A673 (cell line): ENCODE results near the gene SPEF1. TPM values are rescaled to one million over a fixed set of nuclear protein-coding genes. Genes with fewer than 3 reads are reported as not detected.

Source experiments
- BruUV-seq: library from RNA; stranded (reverse); fragments of 400-500 nt; replicated peaks from 2 replicates; lab custom pipeline; 2021; lab: Mats Ljungman, UMichigan
- CTCF ChIA-PET: fragments of 300-600 bp; sonication (Branson Sonifier 250); formaldehyde crosslinking; loops from one replicate; lab custom pipeline; 2022; ENCODE audit warnings: antibody characterized with exemption; lab: Charles Lee
- POLR2A ChIA-PET: fragments of 300-600 bp; sonication (Branson Sonifier 250); formaldehyde crosslinking; loops from one replicate; lab custom pipeline; 2022; ENCODE audit warnings: antibody characterized with exemption; ENCODE audit not compliant: low non-redundant PET; lab: Charles Lee
- DNase-seq: peaks from one replicate; pipeline ENCODE4 v3.0.0-alpha.2; 2015; ENCODE audit warnings: low spot score
- H3K27ac ChIP-seq: fragments of 200-600 bp; sonication (generic); 2 replicates; pipeline ENCODE4 v1.5.1; 2016; ENCODE audit warnings: mixed run types, low read depth, mild to moderate bottlenecking, mixed read lengths, antibody characterized with exemption, low read length; ENCODE audit not compliant: poor library complexity, severe bottlenecking
- H3K27me3 ChIP-seq: fragments of 200-600 bp; sonication (generic); replicated peaks from 2 replicates; pipeline ENCODE4 v1.6.1; 2017; ENCODE audit warnings: mixed run types, low read depth, mild to moderate bottlenecking, mixed read lengths, antibody characterized with exemption, low read length; ENCODE audit not compliant: insufficient read depth, poor library complexity
- H3K36me3 ChIP-seq: fragments of 200-600 bp; sonication (generic); 2 replicates; pipeline ENCODE4 v1.6.1; 2016; ENCODE audit warnings: mixed run types, mild to moderate bottlenecking, mixed read lengths, antibody characterized with exemption, low read length; ENCODE audit not compliant: insufficient read depth, poor library complexity, severe bottlenecking
- H3K4me1 ChIP-seq: fragments of 200-600 bp; sonication (generic); 2 replicates; pipeline ENCODE4 v1.6.1; 2017; ENCODE audit warnings: mixed run types, mild to moderate bottlenecking, mixed read lengths, antibody characterized with exemption, low read length; ENCODE audit not compliant: insufficient read depth, poor library complexity, severe bottlenecking
- H3K4me3 ChIP-seq: fragments of 200-600 bp; sonication (generic); 2 replicates; pipeline ENCODE4 v1.5.1; 2016; ENCODE audit warnings: low read depth, mixed run types, mild to moderate bottlenecking, mixed read lengths, low read length; ENCODE audit not compliant: poor library complexity, severe bottlenecking
- H3K9me3 ChIP-seq: fragments of 200-600 bp; sonication (generic); 2 replicates; pipeline ENCODE4 v1.6.1; 2016; ENCODE audit warnings: mixed run types, low read depth, mild to moderate bottlenecking, mixed read lengths, antibody characterized with exemption, low read length; ENCODE audit not compliant: poor library complexity, severe bottlenecking
- EZH2 ChIP-seq: fragments of 200-600 bp; sonication (generic); IDR thresholded peaks from 2 replicates; pipeline ENCODE4 v1.6.1; 2017; ENCODE audit warnings: borderline replicate concordance, low read depth, mild to moderate bottlenecking, mixed read lengths, antibody characterized with exemption, low read length; ENCODE audit not compliant: poor library complexity, severe bottlenecking
- intact Hi-C: fragments of 100-400 bp; cut with micrococcal nuclease; formaldehyde crosslinking; loops from one replicate; pipeline ENCODE4 v1.10.0; 2022; ENCODE audit not compliant: unreplicated experiment
- total RNA-seq: library from RNA; stranded (reverse); gene quantifications from 2 replicates; pipeline ENCODE4 v1.2.3, GENCODE V29; 2021
- TF ChIP-seq, protein P1 (sequence below): fragments of 300-800, 200-600 bp; sonication (generic); conservative IDR thresholded peaks from 2 replicates; pipeline ENCODE4 v1.5.1; 2017; ENCODE audit warnings: low read depth, mild to moderate bottlenecking, antibody characterized with exemption, low read length, moderate library complexity, mixed read lengths

SPEF1 gene
- total RNA-seq, 1 experiment from 2014 or later, result 0.49 TPM

DNA sequence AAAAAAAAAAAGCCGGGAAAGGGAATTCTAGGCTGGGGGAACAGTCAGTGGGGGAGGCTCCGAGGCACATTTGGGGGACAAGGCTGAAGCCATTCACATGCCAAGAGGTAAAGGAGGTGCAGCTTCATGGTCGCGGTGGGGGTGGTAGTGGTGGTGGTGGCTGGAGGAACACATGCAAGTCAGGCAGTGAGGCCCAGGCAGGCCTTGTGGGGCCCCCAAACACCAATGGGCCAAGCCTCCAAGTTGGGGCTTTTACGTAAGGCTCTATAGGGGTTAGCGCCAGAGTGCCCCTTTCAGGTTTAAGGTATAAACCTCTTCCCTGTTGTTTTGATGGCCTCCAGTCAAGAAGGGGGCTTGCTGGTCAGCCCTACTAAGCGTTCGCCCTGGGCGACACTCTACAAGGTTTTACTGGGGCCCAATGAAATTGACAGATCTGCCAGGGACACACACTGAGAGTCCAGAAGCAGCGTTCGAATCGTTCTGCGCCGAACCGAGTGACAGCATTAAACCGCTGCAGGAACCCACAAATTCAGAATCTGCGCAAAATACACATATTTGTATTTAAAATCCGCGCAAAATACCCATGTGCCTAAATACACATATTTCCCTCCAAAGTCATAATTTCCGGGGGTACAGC, 38.3 kb upstream of the SPEF1 start:
- H3K27me3 ChIP-seq, result no peaks in the 10 kb centered on the region
- H3K36me3 ChIP-seq, result peaks cover 6% of the 10 kb centered on the region
- H3K4me1 ChIP-seq, result peaks cover 14% of the 10 kb centered on the region
- CTCF ChIA-PET, result interaction anchor here (0.6 to 1.3 kb wide), 3 partner anchors 25 to 103 kb away, joined by 3 to 5 read pairs (median 3); partner anchors contain the start of gene ADISSP
- H3K27ac ChIP-seq, result peak overlapping the region; percentile 99
- POLR2A ChIA-PET, result no interaction called here
- TF ChIP-seq, protein P1, sequence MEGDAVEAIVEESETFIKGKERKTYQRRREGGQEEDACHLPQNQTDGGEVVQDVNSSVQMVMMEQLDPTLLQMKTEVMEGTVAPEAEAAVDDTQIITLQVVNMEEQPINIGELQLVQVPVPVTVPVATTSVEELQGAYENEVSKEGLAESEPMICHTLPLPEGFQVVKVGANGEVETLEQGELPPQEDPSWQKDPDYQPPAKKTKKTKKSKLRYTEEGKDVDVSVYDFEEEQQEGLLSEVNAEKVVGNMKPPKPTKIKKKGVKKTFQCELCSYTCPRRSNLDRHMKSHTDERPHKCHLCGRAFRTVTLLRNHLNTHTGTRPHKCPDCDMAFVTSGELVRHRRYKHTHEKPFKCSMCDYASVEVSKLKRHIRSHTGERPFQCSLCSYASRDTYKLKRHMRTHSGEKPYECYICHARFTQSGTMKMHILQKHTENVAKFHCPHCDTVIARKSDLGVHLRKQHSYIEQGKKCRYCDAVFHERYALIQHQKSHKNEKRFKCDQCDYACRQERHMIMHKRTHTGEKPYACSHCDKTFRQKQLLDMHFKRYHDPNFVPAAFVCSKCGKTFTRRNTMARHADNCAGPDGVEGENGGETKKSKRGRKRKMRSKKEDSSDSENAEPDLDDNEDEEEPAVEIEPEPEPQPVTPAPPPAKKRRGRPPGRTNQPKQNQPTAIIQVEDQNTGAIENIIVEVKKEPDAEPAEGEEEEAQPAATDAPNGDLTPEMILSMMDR, result no peak
- intact Hi-C loops, result loop anchor here (1.0 kb wide), 1 partner anchor 32 kb away; no protein-coding TSS in a partner anchor
- BruUV-seq, result no TSS peak
- H3K4me3 ChIP-seq, result peak overlapping the region; percentile 73
- no peaks in the 10 kb centered on the region for H3K9me3 ChIP-seq
- DNase-seq, result no peak

DNA sequence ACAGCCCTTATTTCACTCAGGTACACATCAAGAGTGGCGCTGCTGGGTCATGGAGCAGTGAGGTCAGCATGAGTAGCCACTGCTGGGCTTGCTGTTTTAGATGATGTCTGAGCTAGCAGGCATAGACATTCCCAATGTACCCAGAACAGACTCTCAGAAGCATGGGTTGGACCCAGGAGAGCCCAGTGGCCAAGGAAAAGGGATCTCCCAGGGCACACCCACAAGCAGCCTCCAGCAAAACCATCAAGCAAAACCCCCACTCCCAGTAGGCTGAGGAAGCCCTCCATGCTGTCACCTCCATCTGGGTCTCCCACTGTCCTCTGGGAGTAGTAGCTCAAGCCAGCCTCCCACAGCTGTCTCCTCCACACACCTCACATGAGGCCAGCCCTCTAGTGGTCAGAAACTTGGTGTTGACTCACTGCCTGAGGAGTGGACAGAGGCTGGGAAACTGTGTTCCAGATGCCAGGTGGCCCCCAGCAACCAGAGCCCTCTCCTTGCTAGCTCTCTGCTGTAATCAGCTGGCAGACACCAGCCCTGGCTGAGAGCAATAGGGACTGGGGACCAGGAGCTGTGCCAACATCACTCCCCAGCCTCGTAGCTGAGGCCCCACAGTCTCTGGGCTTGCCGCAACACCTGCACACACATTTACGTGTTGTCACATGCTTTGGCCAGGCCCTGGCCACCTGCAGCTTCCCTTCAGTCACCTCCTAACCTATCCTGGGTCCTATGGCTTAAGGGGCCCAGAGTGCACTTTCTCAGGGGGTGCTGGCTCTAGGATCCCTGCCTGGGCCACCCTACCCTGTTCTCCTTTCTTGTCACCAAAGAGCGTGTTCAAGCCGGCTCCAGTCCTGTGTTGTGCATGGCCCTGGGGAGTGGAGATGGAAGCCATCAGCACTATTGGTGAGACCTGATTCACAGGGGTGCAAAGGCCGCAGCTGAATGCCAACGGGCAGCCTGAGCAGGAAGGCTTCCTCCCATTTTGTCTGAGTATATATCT, 37.2 kb upstream of the SPEF1 start:
- ChIA-PET POLR2A (interaction anchor here (0.7 kb wide), 1 partner anchor 1171 kb away, joined by 14 read pairs; no protein-coding TSS in a partner anchor), CTCF (interaction anchor here (1.0 kb wide), 1 partner anchor 37 kb away, joined by 3 read pairs; the partner anchor contains the start of gene SPEF1)
- Histone ChIP-seq H3K4me1 (peaks cover 14% of the 10 kb centered on the region), H3K27ac (peak overlapping the region; percentile 48), H3K27me3 (no peaks in the 10 kb centered on the region), H3K36me3 (peaks cover 6% of the 10 kb centered on the region), H3K4me3 (no peak overlapping the region), H3K9me3 (no peaks in the 10 kb centered on the region)
- intact Hi-C loops, result no loop called here
- DNase-seq, result peak; percentile 73
- TF ChIP-seq, protein P1, result peak; percentile 66
- no peak for TF ChIP-seq EZH2
- no TSS peak for BruUV-seq

DNA sequence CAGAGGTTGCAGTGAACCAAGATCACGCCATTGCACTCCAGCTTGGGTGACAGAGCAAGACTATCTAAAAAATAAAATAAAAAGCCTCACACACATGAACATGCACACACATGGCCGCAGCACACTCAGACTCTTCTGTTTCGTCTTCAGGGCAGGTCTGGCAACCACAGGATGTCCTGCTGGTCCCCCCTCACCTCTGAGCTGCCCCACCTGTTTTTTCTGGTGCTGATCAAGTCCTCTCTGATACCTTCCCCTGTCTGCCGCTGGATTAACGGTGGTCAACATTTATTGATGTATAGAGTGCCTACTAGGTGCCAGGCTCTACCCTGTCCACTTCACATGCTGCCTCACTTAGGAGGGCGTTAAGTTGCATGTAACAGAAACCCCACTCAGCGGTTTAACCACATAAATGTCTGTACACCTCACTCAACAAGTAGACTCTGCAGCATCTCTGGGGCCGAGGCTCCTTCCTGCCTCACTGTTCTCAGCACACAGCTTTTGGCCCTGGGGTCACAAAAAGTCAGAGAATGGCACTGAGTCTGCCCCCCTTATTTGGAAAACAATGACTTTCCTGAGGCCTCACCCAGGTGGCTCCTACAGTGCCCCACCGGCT, 34.6 kb upstream of the SPEF1 start:
- POLR2A ChIA-PET, result no interaction called here
- Histone ChIP-seq H3K27me3 (no peaks in the 10 kb centered on the region), H3K4me1 (peaks cover 26% of the 10 kb centered on the region), H3K4me3 (no peak overlapping the region), H3K27ac (no peak overlapping the region), H3K36me3 (no peaks in the 10 kb centered on the region), H3K9me3 (no peaks in the 10 kb centered on the region)
- no peak for DNase-seq
- CTCF ChIA-PET, result no interaction called here
- no TSS peak for BruUV-seq
- intact Hi-C loops, result no loop called here
- TF ChIP-seq, protein P1, result no peak
- no peak for TF ChIP-seq EZH2
